ENCODE measurements around the gene USP1.
A peak's percentile ranks its signal among the peaks of the same experiment; 100 is the strongest.

Gene USP1

DNA sequence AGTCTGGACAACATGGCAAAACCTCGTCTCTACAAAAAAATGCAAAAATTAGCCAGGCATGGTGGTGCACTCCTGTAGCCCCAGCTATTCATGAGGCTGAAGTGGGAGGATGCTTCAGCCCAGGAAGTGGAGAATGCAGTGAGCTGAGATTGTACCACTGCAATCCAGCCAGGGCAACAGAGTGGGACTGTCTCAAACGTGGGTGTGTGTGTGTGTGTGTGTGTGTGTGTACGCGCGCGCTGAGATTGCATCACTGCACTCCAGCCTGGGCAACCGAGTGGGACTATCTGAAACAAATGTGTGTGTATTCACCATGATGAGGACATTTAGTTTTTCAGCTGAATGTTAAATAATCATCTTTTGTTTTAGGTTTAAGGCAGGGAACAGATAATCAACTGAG lies 21.1 kb downstream of the USP1 start:
- 71% methylated on average over 6 of the region's 7 CpGs for WGBS
- Histone ChIP-seq H2BK15ac (ENCODE audit: low read depth, poor library complexity, severe bottlenecking) (no peak overlapping the region), H3K18ac (ENCODE audit: low read depth in 1 of 2, low read length in 2 of 2) (no peak overlapping the region), H3K9me3 (ENCODE audit: control insufficient read depth, low read length) (no peaks in the 10 kb centered on the region), H3K14ac (ENCODE audit: low read length in 2 of 2) (peak overlapping the region in 1 of 2 experiments; percentile 87), H2AK5ac (ENCODE audit: low read length, severe bottlenecking) (no peak overlapping the region), H3K79me1 (replicated peaks; ENCODE audit: low read length, poor library complexity, severe bottlenecking) (peaks cover 4% of the 10 kb centered on the region), H2BK120ac (ENCODE audit: low read depth, low read length) (no peak overlapping the region), H4K8ac (ENCODE audit: low read length) (no peak overlapping the region), H3K27ac (ENCODE audit: low read length, poor library complexity, severe bottlenecking) (no peak overlapping the region), H3K4ac (ENCODE audit: low read depth in 1 of 2, low read length in 2 of 2) (no peak overlapping the region), H3K36me3 (ENCODE audit: control insufficient read depth in 1 of 2, insufficient read depth in 2 of 2, low read depth in 1 of 2, low read length in 2 of 2) (peaks cover 14 to 57% of the 10 kb centered on the region in 2 experiments), H3K23ac (ENCODE audit: low read length in 2 of 2) (no peak overlapping the region), H2BK5ac (ENCODE audit: low read depth, low read length, poor library complexity, severe bottlenecking) (no peak overlapping the region), H4K91ac (ENCODE audit: low read length) (no peak overlapping the region), H2BK12ac (ENCODE audit: low read length in 2 of 2) (no peak overlapping the region), H3K27me3 (ENCODE audit: control insufficient read depth in 1 of 2, insufficient read depth in 1 of 2, low read length in 2 of 2) (no peaks in the 10 kb centered on the region), H3K9ac (ENCODE audit: low read length) (no peak overlapping the region), H2AFZ (ENCODE audit: low read depth, low read length) (no peak overlapping the region), H3K4me1 (ENCODE audit: control insufficient read depth, insufficient read depth, low read depth, low read length) (no peaks in the 10 kb centered on the region), H3K4me2 (ENCODE audit: low read length, poor library complexity, severe bottlenecking) (no peak overlapping the region), H3K4me3 (ENCODE audit: insufficient read depth in 1 of 2, low read depth in 1 of 2, low read length in 2 of 2) (no peak overlapping the region)
- DNase-seq, result no peak

DNA sequence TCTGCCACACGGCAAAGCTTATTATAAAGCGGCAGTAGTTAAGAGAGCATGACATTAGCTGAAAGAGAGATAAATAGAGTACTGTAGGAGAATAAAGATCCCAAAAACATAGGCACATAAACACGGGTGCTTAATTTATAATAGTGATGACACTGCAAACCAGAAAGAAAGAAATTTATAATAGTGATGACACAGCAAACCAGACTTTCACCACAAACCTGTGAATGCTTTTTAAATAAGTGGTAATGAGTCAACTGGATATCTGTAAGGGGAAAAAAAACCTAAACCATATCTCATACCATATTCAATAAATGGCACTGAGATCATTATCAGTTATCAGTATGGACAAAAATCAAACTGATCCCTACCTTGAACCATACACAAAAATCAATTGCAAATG lies 25.5 kb downstream of the USP1 start:
- Histone ChIP-seq H2BK120ac (ENCODE audit: low read depth, low read length) (no peak overlapping the region), H3K18ac (ENCODE audit: low read depth in 1 of 2, low read length in 2 of 2) (no peak overlapping the region), H3K9ac (ENCODE audit: low read length) (no peak overlapping the region), H4K8ac (ENCODE audit: low read length) (no peak overlapping the region), H4K91ac (ENCODE audit: low read length) (no peak overlapping the region), H3K4ac (ENCODE audit: low read depth in 1 of 2, low read length in 2 of 2) (no peak overlapping the region), H2BK5ac (ENCODE audit: low read depth, low read length, poor library complexity, severe bottlenecking) (no peak overlapping the region), H2AK5ac (ENCODE audit: low read length, severe bottlenecking) (no peak overlapping the region), H3K36me3 (ENCODE audit: control insufficient read depth in 1 of 2, insufficient read depth in 2 of 2, low read depth in 1 of 2, low read length in 2 of 2) (peaks cover 16 to 52% of the 10 kb centered on the region in 2 experiments), H2BK12ac (ENCODE audit: low read length in 2 of 2) (no peak overlapping the region), H3K79me1 (replicated peaks; ENCODE audit: low read length, poor library complexity, severe bottlenecking) (peaks cover 3% of the 10 kb centered on the region), H3K4me2 (ENCODE audit: low read length, poor library complexity, severe bottlenecking) (no peak overlapping the region), H3K23ac (ENCODE audit: low read length in 2 of 2) (no peak overlapping the region), H2AFZ (ENCODE audit: low read depth, low read length) (no peak overlapping the region), H2BK15ac (ENCODE audit: low read depth, poor library complexity, severe bottlenecking) (no peak overlapping the region), H3K9me3 (ENCODE audit: control insufficient read depth, low read length) (peaks cover 10% of the 10 kb centered on the region), H3K4me3 (ENCODE audit: insufficient read depth in 1 of 2, low read depth in 1 of 2, low read length in 2 of 2) (no peak overlapping the region), H3K4me1 (ENCODE audit: control insufficient read depth, insufficient read depth, low read depth, low read length) (no peaks in the 10 kb centered on the region), H3K27me3 (ENCODE audit: control insufficient read depth in 1 of 2, insufficient read depth in 1 of 2, low read length in 2 of 2) (no peaks in the 10 kb centered on the region), H3K27ac (ENCODE audit: low read length, poor library complexity, severe bottlenecking) (no peak overlapping the region), H3K14ac (ENCODE audit: low read length in 2 of 2) (no peak overlapping the region)
- no peak for DNase-seq
- WGBS, result 81% methylated on average over 2 of the region's 3 CpGs

DNA sequence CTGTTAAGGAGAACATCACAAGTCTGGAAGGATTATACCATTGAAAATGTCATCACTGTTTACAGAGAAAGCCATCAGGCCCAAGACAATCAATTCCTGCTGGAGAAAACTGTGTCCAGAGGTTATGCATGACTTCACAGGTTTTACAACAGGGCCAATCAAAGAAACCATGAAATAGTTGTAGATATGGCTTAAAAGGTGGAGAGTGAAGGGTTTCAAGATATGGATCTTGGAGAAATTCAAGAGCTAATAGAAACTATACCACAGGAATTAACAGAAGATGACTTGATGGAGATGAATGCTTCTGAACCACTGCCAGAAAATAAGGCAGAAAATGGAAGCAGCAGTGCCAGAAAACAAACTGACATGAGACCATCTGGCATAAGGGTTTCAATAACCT lies 30.2 kb downstream of the USP1 start:
- Histone ChIP-seq H3K18ac (ENCODE audit: low read depth in 1 of 2, low read length in 2 of 2) (no peak overlapping the region), H3K27ac (ENCODE audit: low read length, poor library complexity, severe bottlenecking) (no peak overlapping the region), H2BK12ac (ENCODE audit: low read length in 2 of 2) (no peak overlapping the region), H3K79me1 (replicated peaks; ENCODE audit: low read length, poor library complexity, severe bottlenecking) (peaks cover 1% of the 10 kb centered on the region), H3K4ac (ENCODE audit: low read depth in 1 of 2, low read length in 2 of 2) (no peak overlapping the region), H2BK120ac (ENCODE audit: low read depth, low read length) (no peak overlapping the region), H3K9ac (ENCODE audit: low read length) (no peak overlapping the region), H3K4me3 (ENCODE audit: insufficient read depth in 1 of 2, low read depth in 1 of 2, low read length in 2 of 2) (no peak overlapping the region), H3K9me3 (ENCODE audit: control insufficient read depth, low read length) (peaks cover 17% of the 10 kb centered on the region), H3K36me3 (ENCODE audit: control insufficient read depth in 1 of 2, insufficient read depth in 2 of 2, low read depth in 1 of 2, low read length in 2 of 2) (peaks cover 13 to 83% of the 10 kb centered on the region in 2 experiments), H3K4me2 (ENCODE audit: low read length, poor library complexity, severe bottlenecking) (no peak overlapping the region), H4K91ac (ENCODE audit: low read length) (no peak overlapping the region), H3K27me3 (ENCODE audit: control insufficient read depth in 1 of 2, insufficient read depth in 1 of 2, low read length in 2 of 2) (no peaks in the 10 kb centered on the region), H4K8ac (ENCODE audit: low read length) (no peak overlapping the region), H2AFZ (ENCODE audit: low read depth, low read length) (no peak overlapping the region), H3K23ac (ENCODE audit: low read length in 2 of 2) (no peak overlapping the region), H3K4me1 (ENCODE audit: control insufficient read depth, insufficient read depth, low read depth, low read length) (no peaks in the 10 kb centered on the region), H2AK5ac (ENCODE audit: low read length, severe bottlenecking) (no peak overlapping the region), H3K14ac (ENCODE audit: low read length in 2 of 2) (no peak overlapping the region), H2BK15ac (ENCODE audit: low read depth, poor library complexity, severe bottlenecking) (no peak overlapping the region), H2BK5ac (ENCODE audit: low read depth, low read length, poor library complexity, severe bottlenecking) (no peak overlapping the region)
- DNase-seq, result no peak

DNA sequence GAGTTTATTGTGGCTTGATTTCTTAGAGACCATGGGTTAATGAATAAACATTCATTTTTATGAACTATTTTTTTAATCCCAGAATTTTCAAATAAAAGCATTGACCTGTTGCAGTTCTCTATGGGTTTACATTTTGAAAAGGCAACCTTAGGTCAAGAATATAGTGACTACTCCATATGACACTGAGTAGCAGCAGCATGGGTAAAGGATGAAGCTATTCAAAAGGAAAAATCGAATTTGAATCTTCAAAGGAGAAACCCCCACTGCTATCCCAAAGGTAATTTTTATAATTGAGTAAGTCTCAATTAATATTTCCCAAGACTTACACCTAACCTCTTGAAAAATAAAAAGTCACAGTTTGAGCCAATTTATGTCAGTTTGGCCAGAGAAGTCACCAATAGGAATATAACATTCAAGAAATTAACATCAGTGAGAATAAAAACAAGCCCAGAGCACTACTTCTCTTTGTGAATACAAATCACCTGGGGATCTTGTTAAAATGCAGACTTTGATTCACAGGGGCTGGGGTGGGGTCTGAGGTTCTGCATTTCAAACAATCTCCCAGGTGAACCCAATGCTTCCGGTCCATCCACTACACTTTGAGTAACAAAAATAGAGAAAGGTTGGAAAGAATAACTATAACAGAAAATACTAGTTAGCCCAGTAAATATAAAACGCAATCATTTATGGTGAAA lies 39.8 kb downstream of the USP1 start:
- no CpG with 5 or more reads among the region's 3 CpGs for WGBS
- peaks cover 5% of the 10 kb centered on the region for H3K79me1 ChIP-seq (replicated peaks; ENCODE audit: low read length, poor library complexity, severe bottlenecking)
- H3K9ac ChIP-seq (ENCODE audit: low read length), result no peak overlapping the region
- no peak for DNase-seq
- no peaks in the 10 kb centered on the region for H3K4me1 ChIP-seq (ENCODE audit: control insufficient read depth, insufficient read depth, low read depth, low read length)
- H2AK5ac ChIP-seq (ENCODE audit: low read length, severe bottlenecking), result no peak overlapping the region
- H3K23ac ChIP-seq (ENCODE audit: low read length in 2 of 2), result no peak overlapping the region
- no peak overlapping the region for H3K4ac ChIP-seq (ENCODE audit: low read depth in 1 of 2, low read length in 2 of 2)
- H3K4me3 ChIP-seq (ENCODE audit: insufficient read depth in 1 of 2, low read depth in 1 of 2, low read length in 2 of 2), result no peak overlapping the region
- no peak overlapping the region for H3K18ac ChIP-seq (ENCODE audit: low read depth in 1 of 2, low read length in 2 of 2)
- no peaks in the 10 kb centered on the region for H3K9me3 ChIP-seq (ENCODE audit: control insufficient read depth, low read length)
- H2BK120ac ChIP-seq (ENCODE audit: low read depth, low read length), result no peak overlapping the region
- no peak overlapping the region for H2BK5ac ChIP-seq (ENCODE audit: low read depth, low read length, poor library complexity, severe bottlenecking)
- H3K4me2 ChIP-seq (ENCODE audit: low read length, poor library complexity, severe bottlenecking), result no peak overlapping the region
- H4K91ac ChIP-seq (ENCODE audit: low read length), result no peak overlapping the region
- no peaks in the 10 kb centered on the region for H3K27me3 ChIP-seq (ENCODE audit: control insufficient read depth in 1 of 2, insufficient read depth in 1 of 2, low read length in 2 of 2)
- H3K14ac ChIP-seq (ENCODE audit: low read length in 2 of 2), result no peak overlapping the region
- H2BK15ac ChIP-seq (ENCODE audit: low read depth, poor library complexity, severe bottlenecking), result no peak overlapping the region
- no peak overlapping the region for H2BK12ac ChIP-seq (ENCODE audit: low read length in 2 of 2)
- H3K27ac ChIP-seq (ENCODE audit: low read length, poor library complexity, severe bottlenecking), result no peak overlapping the region
- peaks cover 5 to 75% of the 10 kb centered on the region in 2 experiments for H3K36me3 ChIP-seq (ENCODE audit: control insufficient read depth in 1 of 2, insufficient read depth in 2 of 2, low read depth in 1 of 2, low read length in 2 of 2)
- H2AFZ ChIP-seq (ENCODE audit: low read depth, low read length), result no peak overlapping the region
- no peak overlapping the region for H4K8ac ChIP-seq (ENCODE audit: low read length)
